HG02798 (cell line): ENCODE data around the gene SLC24A4.

Experiments used
- ATAC-seq: cut with Tn5 transposase; IDR thresholded peaks from one replicate; pipeline ENCODE4 v1.9.1; 2021; ENCODE audit warnings: mild to moderate bottlenecking; ENCODE audit not compliant: unreplicated experiment, poor library complexity

Gene SLC24A4

DNA sequence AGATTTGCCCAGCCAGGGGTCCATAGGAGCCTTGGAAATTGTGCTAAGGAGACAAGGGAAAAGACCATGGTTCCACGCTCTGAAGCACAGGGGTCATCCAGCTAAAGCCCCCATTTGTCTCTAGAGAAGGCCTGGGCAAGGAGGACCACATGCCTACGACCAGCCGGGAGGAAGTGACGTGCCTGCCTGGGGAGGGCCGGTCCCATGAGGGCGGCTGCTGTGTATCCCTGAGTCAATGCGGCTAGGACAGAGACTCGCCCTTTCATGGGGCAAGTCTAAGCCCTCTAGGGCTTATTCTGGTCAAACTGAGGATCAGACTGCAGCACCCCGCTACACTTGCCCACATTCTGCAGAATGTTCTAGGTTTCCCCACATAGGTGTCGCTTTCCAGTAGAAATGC lies 170.1 kb downstream of the SLC24A4 start:
- ATAC-seq = no peak

DNA sequence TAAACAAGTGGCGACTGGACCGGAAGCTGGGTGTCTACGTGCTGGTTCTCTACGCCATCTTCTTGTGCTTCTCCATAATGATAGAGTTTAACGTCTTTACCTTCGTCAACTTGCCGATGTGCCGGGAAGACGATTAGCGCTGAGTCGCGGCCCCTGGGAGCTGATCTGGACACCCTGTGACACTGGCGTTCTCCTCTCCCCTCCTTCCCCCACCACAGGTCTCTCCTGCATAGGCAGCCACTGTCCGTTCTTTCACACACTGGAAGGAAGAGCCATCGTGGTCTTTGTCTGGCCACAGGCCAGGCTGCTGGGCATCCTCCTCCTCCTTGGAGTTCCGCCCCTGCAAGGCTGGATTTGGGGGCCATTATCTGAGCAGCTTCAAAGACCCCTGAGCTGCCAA lies 170.5 kb downstream of the SLC24A4 start:
- no peak for ATAC-seq

DNA sequence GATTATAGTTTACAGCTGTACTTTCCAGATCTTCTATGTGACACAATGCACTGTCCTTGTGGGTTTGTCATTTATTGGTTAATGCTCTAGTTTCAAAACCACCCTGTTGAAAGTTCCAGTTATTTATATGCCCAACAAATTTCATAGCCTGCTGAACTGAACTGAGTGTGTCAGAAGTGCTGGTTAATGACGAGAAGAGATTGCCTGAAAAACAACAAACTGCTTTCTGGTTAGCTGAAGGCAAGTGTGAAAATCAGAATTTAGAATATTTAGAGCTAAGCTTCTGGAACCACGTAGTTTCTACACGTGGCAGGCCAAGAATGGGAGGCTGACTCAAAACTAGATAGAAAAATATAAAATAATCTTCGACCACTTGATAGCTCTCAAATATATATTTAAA lies 171.5 kb downstream of the SLC24A4 start:
- peak; percentile 41 for ATAC-seq

DNA sequence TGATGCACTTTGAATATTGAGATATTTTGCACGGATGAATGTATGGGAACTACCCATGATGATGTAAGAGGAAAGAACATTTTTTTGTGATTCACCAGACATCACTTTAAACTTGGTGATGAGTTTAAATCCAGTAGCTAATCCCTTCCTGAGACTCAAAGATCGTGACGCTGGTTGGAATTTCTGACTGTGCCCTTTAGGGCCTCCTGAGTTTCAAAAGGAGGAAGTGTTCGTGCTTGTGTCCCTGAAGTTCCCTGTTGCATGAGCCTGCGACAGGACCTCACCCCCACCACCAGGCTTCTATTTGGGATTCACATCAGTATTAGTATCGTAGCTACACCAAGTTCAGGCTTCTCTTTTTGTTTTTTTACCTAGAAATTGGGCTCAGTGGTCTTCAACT lies 172.1 kb downstream of the SLC24A4 start:
- no peak for ATAC-seq

DNA sequence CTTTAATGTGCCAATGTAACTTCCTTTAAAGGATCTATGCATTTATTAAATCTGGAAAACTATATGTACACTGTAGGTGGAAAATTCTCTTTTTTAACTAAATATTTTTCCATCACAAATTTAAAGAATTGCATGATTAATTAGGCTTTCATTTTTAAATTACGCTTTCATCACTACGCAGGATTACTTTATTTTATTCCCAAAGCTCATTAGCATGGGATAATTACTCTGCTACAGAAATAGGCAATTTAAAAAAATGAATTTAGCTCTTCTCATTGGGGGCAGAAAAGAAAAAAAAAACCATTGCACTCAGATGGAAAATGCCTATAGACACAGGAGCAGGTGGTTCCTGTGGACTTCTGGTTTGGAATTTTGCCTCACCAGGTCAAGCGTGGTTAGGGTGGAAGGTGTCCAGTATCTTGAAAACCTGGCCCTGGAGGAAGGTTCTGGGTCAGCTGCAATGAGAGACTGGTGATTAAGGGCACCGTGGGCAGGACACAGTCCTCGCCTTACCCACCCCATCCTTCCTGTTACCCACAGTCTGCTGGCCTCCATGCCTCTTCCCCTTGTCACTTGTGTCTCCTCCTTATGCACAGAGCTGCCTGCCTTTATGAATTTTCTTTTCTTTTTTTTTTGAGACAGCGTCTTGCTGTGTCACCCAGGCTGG lies 173.4 kb downstream of the SLC24A4 start:
- no peak for ATAC-seq

DNA sequence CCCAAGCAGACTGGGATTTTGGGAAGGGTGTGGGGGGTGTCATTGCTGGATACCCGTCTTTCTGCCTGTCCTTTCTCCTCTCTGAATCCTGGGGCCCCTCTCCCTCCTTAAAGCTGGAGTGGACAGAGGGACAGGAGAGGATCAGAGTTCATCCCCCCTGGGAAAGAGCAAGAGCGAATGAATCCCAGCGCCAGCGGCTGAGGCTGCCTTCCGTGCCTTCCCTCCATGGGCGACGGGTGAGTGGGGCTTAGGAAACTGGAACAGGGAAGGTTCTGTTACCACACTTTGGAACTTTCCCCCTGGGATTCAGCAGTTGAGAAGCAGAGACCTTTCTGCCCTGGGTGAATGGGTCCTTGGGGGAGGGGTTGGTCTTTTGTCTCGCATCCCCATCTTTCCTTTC lies 174.4 kb downstream of the SLC24A4 start:
- ATAC-seq = no peak

DNA sequence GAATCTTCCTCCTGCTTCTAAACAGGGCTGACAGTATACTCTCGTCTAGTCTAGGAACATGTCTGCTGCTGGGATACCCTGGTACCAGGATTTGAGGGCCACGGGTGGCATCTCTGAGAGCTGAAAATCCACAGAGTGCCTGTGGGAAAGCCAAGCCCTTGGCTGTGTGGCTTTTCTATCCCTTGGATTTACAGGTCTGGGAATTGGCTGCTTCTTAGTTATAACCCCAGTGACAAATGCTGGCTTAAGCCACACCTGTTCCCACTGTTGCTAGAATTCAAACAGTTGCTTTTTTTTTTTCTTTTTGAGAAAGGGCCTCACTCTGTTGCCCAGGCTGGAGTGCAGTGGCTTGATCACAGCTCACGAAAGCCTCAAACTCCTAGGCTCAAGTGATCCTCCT lies 176.3 kb downstream of the SLC24A4 start:
- no peak for ATAC-seq

DNA sequence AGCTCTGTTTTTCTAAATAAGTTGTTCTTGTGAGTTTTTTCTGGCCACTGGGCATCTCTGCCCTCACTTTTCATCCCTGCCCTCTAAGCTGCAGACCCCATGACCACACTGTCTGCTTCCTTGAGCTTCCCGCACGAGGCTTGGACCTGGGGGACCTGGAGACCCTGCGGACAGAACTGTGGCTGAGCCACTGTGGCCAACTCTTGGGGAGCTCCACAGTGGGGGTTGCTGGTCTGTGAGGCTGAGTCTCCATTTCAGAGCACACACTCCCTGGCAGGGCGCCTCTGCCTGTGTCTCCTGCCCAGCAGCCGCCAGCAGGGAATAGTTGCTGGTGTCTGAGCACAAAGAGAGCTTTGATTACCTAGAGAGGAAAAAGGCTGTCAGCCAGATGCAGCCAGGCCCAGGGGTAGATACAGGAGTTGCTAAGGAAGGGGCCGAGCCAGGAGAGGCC lies 177.6 kb downstream of the SLC24A4 start:
- no peak for ATAC-seq

DNA sequence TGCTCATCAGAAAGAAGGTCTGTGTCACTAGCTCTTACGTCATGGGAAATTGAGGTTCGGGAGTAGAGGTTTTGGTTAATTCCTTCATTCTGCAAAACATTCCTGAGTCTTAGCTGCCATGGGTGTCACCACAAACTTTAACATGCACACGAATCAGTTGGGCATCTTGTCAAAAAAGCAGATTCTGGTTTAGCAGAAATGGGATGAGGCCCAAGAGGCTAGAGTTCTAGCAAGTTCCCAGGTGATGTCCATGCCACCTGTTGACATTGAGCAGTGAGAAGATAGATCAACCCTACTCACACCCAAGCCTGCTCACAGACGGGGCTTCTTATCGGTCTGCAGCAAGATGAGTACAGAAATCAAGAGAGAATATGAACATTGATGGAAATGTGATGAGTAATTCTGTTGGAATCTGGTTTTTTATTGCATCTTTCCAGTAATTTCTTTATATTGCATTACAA lies 179.0 kb downstream of the SLC24A4 start:
- no peak for ATAC-seq

DNA sequence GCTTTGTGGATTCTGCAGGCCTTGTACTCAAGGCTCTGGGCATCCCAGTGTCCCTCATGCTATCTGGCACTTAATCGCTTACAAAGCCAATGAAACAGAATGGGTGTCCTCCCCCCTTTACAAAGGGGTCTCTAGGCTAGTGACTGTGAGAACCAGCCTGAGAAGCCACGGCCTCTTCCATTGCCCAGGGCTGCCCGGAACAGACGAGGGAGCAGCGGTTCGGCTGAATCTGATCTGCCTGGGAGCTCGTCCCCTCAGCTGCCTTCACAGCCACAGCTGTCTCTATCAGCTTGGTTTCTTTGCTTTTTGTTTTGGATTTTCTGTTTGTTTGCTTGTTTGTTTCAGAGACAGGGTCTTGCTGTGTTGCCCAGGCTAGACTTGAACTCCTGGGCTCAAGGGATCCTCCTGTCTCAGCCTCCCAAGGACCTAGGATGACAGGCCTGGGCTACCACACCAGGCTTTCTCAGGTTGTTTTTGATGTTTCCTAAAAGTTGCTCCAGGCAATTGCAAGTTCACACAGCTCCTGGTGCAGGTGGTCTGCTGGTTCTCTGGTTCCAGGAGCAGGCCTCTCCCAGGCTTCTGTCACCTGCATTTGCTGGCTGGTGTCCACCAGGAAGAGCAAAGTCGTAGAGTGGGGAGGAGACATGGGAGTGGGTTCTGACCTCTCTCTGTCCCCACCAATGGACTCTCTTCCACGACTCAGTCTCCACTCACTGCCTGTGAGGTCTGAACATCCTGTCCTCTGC lies 179.7 kb downstream of the SLC24A4 start:
- ATAC-seq = no peak

DNA sequence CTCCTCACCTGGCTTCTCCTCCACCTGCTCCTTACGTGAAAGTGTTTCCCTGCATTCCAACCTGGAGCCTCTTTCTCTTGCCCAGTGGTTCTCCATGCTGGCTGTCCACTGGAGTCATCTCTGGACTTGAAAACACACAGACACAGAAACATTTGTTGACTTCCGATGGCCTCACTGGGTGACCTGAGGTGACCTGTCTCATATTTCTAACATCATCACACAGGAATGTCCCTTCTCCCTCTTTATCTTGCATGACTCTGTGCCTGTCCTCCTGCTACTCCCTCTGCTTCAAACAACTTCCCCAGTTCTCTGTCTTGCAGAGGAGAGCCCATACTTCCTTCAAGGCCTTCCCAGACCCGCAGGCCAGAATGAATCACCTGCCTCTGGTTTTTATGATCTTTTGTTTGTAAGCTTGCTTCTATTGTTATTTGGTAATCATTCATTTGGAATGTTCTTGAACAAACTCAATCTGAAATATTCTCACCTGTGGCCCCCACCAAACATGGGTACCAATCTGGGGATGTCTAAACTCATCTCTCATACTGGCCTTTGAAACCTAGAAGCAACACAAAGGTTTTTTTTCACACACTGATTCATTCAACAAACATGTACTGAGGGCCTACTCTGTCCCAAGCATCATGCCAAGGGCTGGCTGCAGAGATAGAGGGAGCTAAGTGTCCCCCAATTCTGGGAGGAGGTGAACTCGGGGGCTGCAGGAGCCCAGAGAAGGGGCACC lies 181.0 kb downstream of the SLC24A4 start:
- no peak for ATAC-seq

DNA sequence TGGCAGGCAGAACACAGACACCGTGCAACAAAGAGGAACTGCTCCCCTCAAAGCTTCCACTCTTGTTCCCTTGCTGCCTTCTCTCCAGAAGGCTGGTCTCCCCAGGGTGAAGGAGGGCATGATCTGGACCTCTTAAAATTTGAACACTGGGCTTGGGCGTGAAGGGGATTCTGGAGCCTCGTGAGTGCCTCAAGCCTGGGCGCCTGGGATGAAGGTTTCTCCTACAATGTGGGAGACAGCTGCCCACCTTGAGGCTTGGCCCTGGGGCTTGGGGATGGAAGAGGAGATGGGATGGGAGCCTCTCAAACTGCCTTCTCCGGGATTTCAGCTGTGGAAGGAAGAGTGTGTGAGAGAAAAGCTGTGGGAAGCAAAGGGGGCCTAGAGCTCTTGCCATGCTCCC lies 182.9 kb downstream of the SLC24A4 start:
- no peak for ATAC-seq

DNA sequence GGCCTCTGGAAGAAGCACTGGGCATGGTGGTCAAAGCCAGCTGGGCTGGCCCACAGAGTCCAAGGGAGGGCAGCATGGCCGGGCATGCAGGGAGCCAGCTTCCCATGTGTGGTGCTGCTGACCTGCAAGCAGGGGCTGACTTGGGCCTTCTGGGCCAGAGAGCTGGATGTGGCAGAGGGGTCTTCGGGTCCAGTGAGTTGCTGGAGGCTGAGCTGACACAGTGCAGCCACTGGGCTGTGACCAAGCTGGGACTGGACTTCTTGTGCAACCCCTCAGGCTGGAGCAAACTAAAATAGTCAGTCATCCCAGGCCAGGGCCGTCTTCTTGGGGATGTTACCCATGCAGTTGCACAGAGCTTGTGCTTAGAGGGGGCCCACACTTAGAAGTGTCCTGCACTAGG lies 183.3 kb downstream of the SLC24A4 start:
- no peak for ATAC-seq

DNA sequence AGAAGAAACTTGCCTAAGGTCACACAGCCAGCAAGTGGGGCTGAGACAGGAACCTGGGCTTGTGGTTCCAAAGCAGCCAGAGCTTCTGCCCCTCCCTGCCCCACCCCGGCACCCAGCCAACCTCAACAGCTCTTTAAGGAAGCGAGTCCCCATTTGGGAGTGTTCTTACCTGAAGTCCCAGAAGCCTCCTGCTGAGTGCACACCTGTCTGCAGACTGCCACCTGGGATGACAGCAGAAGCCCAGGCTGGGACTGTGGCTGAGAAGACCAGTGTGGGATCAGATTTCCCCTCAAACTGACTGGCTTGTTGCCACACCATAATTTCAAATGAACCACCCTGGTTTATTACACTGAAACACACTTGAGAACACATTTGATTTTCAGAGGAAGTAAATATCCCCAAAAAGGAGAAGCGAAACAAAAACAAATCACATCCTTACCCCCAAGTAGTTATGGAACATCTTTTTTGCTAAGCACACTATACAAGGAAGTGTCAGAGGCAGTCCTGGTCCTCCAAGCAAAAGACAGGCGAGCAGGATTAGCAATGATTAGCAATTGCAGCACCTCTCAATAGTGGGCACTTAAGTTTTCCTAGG lies 184.3 kb downstream of the SLC24A4 start:
- no peak for ATAC-seq

DNA sequence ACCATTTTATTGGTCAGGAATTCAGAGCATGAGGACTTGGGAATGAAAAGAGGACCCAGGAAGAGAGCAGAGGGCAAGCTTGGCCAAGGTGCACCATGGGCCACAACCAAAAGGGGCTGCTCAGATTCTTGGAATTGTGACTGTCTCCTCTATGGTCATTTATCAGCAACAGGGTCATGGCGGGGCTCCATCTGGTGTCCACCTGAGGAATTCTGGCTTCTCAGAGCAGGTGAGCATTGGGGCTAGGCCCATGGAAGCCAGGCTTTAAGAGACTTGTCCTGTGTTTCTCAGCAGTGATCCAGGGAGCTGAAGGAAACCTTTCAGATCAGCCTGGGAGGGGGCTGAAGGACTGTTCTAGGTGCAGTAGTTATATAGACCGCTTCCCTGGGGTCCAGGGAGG lies 188.0 kb downstream of the SLC24A4 start:
- ATAC-seq = no peak

DNA sequence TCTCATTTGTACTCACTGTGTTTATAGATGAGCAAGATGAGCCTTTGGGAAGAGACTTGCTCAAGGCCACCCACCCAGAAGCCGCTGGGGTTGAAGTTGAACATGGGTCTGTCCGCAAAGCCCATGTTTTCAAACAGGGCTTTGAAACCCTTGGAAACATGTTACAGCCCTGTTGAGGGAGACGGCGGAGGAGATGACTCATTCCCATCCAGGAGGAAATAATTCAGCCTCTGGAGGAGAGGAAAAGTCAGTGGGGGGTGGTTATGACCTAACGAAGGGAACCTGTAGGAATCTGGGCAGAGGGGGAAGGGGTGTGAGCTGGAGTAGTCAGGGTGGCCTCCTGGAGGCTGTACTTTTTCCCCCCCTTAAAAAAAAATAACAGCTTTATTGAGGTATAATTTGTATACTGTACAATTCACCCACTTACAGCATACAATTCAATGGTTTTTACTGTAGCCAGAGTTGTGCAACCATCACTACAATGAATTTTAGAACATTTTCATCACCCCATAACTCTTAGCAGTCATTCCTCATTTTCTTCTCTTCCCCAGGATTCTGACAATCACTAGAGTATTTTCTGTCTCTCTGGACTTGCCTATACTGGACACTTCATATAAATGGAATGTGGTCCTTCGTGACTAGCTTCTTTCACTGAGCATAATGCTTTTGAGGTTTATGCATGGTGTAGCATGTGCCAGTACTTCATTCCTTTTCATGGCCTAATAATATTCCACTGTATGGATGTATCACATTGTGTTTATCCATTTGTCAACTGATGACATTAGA lies 188.7 kb downstream of the SLC24A4 start:
- no peak for ATAC-seq

DNA sequence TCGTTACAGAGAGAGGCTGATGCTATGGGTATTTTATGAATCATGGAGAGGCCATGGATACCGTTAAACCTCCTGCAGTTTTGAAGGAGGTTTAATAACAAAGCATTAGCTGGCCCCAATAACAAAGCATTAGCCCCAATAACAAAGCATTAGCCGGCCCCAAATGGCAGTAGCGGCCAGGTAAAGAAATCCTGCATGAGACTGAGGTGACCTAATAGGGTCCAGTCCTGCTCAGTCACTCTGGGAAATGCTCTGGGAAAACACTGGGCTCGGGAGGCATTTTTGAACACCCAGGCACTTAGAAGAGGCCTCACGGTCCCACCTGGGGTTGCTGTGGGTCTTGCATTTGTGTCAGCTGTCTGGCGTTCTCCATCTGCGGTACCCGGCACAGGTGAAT lies 189.8 kb downstream of the SLC24A4 start:
- no peak for ATAC-seq

DNA sequence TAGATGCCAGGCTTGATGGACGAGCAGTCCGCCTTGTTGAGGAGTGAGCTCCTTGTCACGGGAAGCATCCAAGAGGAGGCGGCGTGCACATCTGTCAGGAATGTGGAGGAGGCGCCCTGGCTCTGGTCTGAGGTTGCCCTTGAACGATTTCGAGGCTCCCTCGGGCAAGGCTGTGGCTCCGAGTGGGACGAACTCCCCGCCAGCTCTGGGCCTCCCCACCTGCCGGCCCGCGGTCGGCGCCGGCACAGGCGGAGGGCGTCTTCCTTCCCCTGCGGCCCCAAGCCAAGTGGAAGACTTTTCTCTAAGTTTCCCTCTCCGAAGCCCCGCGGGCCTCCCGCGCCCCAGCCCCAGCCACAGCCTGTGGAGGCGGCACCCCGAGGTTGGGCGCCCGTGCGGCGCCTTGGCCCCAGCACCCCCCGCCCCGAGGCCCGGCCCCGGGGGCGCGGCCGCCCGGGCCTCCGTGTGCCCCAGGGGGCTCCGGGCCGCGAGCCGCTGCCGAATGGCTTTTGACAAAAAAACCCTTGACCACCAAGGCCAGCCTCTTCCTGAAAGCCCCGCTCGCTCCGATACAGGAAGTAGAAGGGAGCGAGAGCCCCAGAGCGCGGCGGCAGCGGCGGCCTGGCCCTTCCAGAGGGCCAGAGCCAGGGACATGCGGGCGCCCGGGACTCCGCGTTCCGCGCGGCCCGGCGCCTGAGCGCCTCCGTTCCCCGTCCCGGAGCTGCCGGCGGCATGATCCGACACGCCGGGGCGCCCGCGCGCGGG lies 190.4 kb downstream of the SLC24A4 start, which contains the start of gene RIN3:
Gene RIN3 (plus strand): TSS at position 578 of the 762 bp plus-strand sequence. CDS start 152 bp downstream, at position 730.
- peak; percentile 67 for ATAC-seq
